PC-3 (cell line): ENCODE measurements around the gene TNXB.

Source experiments
- EZH2phosphoT487 ChIP-seq: fragments of 300-600 bp; sonication (generic); IDR thresholded peaks from 2 replicates; pipeline ENCODE4 v1.6.1; 2018; ENCODE audit warnings: mild to moderate bottlenecking, antibody characterized with exemption, low read length, borderline replicate concordance
- TF ChIP-seq, protein P1 (sequence below): fragments of 300-600 bp; sonication (generic); conservative IDR thresholded peaks from 2 replicates; pipeline ENCODE4 v1.5.1; 2017; ENCODE audit warnings: antibody characterized with exemption, low read depth, mild to moderate bottlenecking, low read length

DNA sequence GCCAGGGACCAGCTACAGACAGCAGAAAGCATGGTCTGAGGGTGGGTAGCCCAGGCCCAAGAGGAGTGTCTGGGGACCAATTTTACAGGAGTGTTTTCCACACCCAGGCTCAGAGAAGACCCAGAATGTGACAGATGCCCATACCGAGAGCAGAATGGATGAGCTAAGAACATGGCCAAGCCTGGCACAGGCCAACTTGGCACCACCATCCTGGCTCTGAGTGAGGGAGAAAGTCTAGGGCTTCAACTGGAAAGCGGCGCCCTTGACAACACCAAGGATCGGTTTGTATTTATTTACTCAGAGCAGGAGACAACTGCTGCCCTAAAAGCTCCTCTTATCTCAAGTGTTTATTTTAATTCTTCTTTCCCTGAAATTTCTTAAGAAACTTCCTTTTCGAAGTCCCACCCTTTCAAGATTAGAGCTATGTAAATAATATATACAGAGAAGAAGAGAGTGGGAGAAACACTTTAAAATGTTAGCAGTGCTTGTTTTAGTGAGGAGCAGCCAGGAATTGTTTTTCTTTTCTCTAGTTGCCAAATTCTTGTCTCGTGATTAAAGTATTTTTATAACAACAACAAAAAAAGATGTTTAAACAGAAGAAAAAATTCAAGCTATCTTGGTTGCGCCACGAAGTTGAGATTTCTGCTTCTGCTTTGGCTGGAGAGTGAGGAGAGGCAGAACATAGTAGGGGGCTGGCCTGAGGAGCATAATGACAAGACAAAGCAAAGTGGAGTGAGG, 16.2 kb downstream of the TNXB start:
- TF ChIP-seq, protein P1, sequence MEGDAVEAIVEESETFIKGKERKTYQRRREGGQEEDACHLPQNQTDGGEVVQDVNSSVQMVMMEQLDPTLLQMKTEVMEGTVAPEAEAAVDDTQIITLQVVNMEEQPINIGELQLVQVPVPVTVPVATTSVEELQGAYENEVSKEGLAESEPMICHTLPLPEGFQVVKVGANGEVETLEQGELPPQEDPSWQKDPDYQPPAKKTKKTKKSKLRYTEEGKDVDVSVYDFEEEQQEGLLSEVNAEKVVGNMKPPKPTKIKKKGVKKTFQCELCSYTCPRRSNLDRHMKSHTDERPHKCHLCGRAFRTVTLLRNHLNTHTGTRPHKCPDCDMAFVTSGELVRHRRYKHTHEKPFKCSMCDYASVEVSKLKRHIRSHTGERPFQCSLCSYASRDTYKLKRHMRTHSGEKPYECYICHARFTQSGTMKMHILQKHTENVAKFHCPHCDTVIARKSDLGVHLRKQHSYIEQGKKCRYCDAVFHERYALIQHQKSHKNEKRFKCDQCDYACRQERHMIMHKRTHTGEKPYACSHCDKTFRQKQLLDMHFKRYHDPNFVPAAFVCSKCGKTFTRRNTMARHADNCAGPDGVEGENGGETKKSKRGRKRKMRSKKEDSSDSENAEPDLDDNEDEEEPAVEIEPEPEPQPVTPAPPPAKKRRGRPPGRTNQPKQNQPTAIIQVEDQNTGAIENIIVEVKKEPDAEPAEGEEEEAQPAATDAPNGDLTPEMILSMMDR: no peak
- TF ChIP-seq EZH2phosphoT487: no peak
